ENCODE data around the gene ACSS2.

Gene ACSS2

GRCh38 chr20:34886122-34886521 lies 9.7 kb downstream of the ACSS2 start:
- DNase-seq: no peak
- H2AFZ ChIP-seq (ENCODE audit: insufficient read depth, low read length, poor library complexity): no peak overlapping the region
- H3K27me3 ChIP-seq (ENCODE audit: insufficient read depth, low read length): no peaks in the 10 kb centered on the region
- H3K4ac ChIP-seq (ENCODE audit: low read depth, low read length): no peak overlapping the region
- no peak overlapping the region for H4K8ac ChIP-seq (ENCODE audit: low read depth, low read length)
- H3K18ac ChIP-seq (ENCODE audit: low read length): no peak overlapping the region
- no peak overlapping the region for H3K14ac ChIP-seq (ENCODE audit: low read length)
- H3K23ac ChIP-seq (ENCODE audit: low read length): no peak overlapping the region
- H3K27ac ChIP-seq (ENCODE audit: low read depth, low read length): no peak overlapping the region
- H3K79me2 ChIP-seq (ENCODE audit: control insufficient read depth, insufficient read depth, low read length, poor library complexity): no peaks in the 10 kb centered on the region
- H3K79me1 ChIP-seq (ENCODE audit: low read length): no peaks in the 10 kb centered on the region
- no peaks in the 10 kb centered on the region for H3K4me1 ChIP-seq (ENCODE audit: control insufficient read depth in 1 of 2, insufficient read depth in 2 of 2, low read length in 2 of 2)
- H3K4me2 ChIP-seq (ENCODE audit: low read length): no peak overlapping the region
- H4K91ac ChIP-seq (ENCODE audit: low read depth, low read length): no peak overlapping the region
- H3K9me3 ChIP-seq (ENCODE audit: insufficient read depth, low read depth, low read length): no peaks in the 10 kb centered on the region
- H4K12ac ChIP-seq (ENCODE audit: low read depth, low read length): no peak overlapping the region
- H3K9ac ChIP-seq (ENCODE audit: low read length): no peak overlapping the region
- peaks cover 9 to 12% of the 10 kb centered on the region in 2 experiments for H3K36me3 ChIP-seq (ENCODE audit: control insufficient read depth in 1 of 2, insufficient read depth in 2 of 2, low read length in 2 of 2)
- H3K4me3 ChIP-seq (ENCODE audit: low read depth, low read length): no peak overlapping the region
- no peak overlapping the region for H2BK5ac ChIP-seq (ENCODE audit: low read depth, low read length, poor library complexity)
- H2AK5ac ChIP-seq (ENCODE audit: low read length): no peak overlapping the region
- no peak overlapping the region for H2BK120ac ChIP-seq (ENCODE audit: insufficient read depth, low read length, poor library complexity)
- no CpG with 5 or more reads among the region's 3 CpGs for WGBS (ENCODE audit: extremely low coverage, insufficient coverage, insufficient read length)
- H2BK12ac ChIP-seq (ENCODE audit: low read length): no peak overlapping the region

GRCh38 chr20:34887023-34887422 lies 10.6 kb downstream of the ACSS2 start:
- no peak overlapping the region for H4K8ac ChIP-seq (ENCODE audit: low read depth, low read length)
- H2BK12ac ChIP-seq (ENCODE audit: low read length): no peak overlapping the region
- H3K27me3 ChIP-seq (ENCODE audit: insufficient read depth, low read length): no peaks in the 10 kb centered on the region
- H3K4me2 ChIP-seq (ENCODE audit: low read length): no peak overlapping the region
- H2AK5ac ChIP-seq (ENCODE audit: low read length): no peak overlapping the region
- H2BK5ac ChIP-seq (ENCODE audit: low read depth, low read length, poor library complexity): no peak overlapping the region
- H4K12ac ChIP-seq (ENCODE audit: low read depth, low read length): no peak overlapping the region
- no peaks in the 10 kb centered on the region for H3K9me3 ChIP-seq (ENCODE audit: insufficient read depth, low read depth, low read length)
- no peaks in the 10 kb centered on the region for H3K79me2 ChIP-seq (ENCODE audit: control insufficient read depth, insufficient read depth, low read length, poor library complexity)
- no peak overlapping the region for H2BK120ac ChIP-seq (ENCODE audit: insufficient read depth, low read length, poor library complexity)
- no peak overlapping the region for H3K4ac ChIP-seq (ENCODE audit: low read depth, low read length)
- H3K27ac ChIP-seq (ENCODE audit: low read depth, low read length): no peak overlapping the region
- H3K4me1 ChIP-seq (ENCODE audit: control insufficient read depth in 1 of 2, insufficient read depth in 2 of 2, low read length in 2 of 2): peaks cover 0 to 2% of the 10 kb centered on the region in 2 experiments
- H2AFZ ChIP-seq (ENCODE audit: insufficient read depth, low read length, poor library complexity): no peak overlapping the region
- no peak overlapping the region for H4K91ac ChIP-seq (ENCODE audit: low read depth, low read length)
- peaks cover 9 to 12% of the 10 kb centered on the region in 2 experiments for H3K36me3 ChIP-seq (ENCODE audit: control insufficient read depth in 1 of 2, insufficient read depth in 2 of 2, low read length in 2 of 2)
- no peaks in the 10 kb centered on the region for H3K79me1 ChIP-seq (ENCODE audit: low read length)
- WGBS (ENCODE audit: extremely low coverage, insufficient coverage, insufficient read length): no CpG with 5 or more reads among the region's 3 CpGs
- H3K14ac ChIP-seq (ENCODE audit: low read length): no peak overlapping the region
- H3K18ac ChIP-seq (ENCODE audit: low read length): no peak overlapping the region
- no peak overlapping the region for H3K23ac ChIP-seq (ENCODE audit: low read length)
- H3K4me3 ChIP-seq (ENCODE audit: low read depth, low read length): no peak overlapping the region
- DNase-seq: no peak
- H3K9ac ChIP-seq (ENCODE audit: low read length): no peak overlapping the region

GRCh38 chr20:34888468-34888867 lies 12.1 kb downstream of the ACSS2 start:
- Histone ChIP-seq H3K14ac (ENCODE audit: low read length) (no peak overlapping the region), H3K27ac (ENCODE audit: low read depth, low read length) (no peak overlapping the region), H3K18ac (ENCODE audit: low read length) (no peak overlapping the region), H3K36me3 (ENCODE audit: control insufficient read depth in 1 of 2, insufficient read depth in 2 of 2, low read length in 2 of 2) (peaks cover 6 to 12% of the 10 kb centered on the region in 2 experiments), H2BK12ac (ENCODE audit: low read length) (no peak overlapping the region), H3K79me1 (ENCODE audit: low read length) (no peaks in the 10 kb centered on the region), H2AK5ac (ENCODE audit: low read length) (no peak overlapping the region), H2BK120ac (ENCODE audit: insufficient read depth, low read length, poor library complexity) (no peak overlapping the region), H3K9ac (ENCODE audit: low read length) (no peak overlapping the region), H3K4me1 (ENCODE audit: control insufficient read depth in 1 of 2, insufficient read depth in 2 of 2, low read length in 2 of 2) (peaks cover 0 to 2% of the 10 kb centered on the region in 2 experiments), H4K8ac (ENCODE audit: low read depth, low read length) (no peak overlapping the region), H3K4me2 (ENCODE audit: low read length) (no peak overlapping the region), H2AFZ (ENCODE audit: insufficient read depth, low read length, poor library complexity) (no peak overlapping the region), H3K4ac (ENCODE audit: low read depth, low read length) (no peak overlapping the region), H2BK5ac (ENCODE audit: low read depth, low read length, poor library complexity) (no peak overlapping the region), H3K23ac (ENCODE audit: low read length) (no peak overlapping the region), H3K79me2 (ENCODE audit: control insufficient read depth, insufficient read depth, low read length, poor library complexity) (no peaks in the 10 kb centered on the region), H3K27me3 (ENCODE audit: insufficient read depth, low read length) (no peaks in the 10 kb centered on the region), H4K12ac (ENCODE audit: low read depth, low read length) (no peak overlapping the region), H3K4me3 (ENCODE audit: low read depth, low read length) (no peak overlapping the region), H4K91ac (ENCODE audit: low read depth, low read length) (no peak overlapping the region), H3K9me3 (ENCODE audit: insufficient read depth, low read depth, low read length) (no peaks in the 10 kb centered on the region)
- no CpG with 5 or more reads among the region's 1 CpG for WGBS (ENCODE audit: extremely low coverage, insufficient coverage, insufficient read length)
- no peak for DNase-seq

- Histone ChIP-seq H3K27ac (ENCODE audit: low read depth, low read length) (no peak overlapping the region), H3K4me2 (ENCODE audit: low read length) (no peak overlapping the region), H2AFZ (ENCODE audit: insufficient read depth, low read length, poor library complexity) (no peak overlapping the region), H3K4me1 (ENCODE audit: control insufficient read depth in 1 of 2, insufficient read depth in 2 of 2, low read length in 2 of 2) (peaks cover 0 to 2% of the 10 kb centered on the region in 2 experiments), H3K79me1 (ENCODE audit: low read length) (no peaks in the 10 kb centered on the region), H3K4ac (ENCODE audit: low read depth, low read length) (no peak overlapping the region), H3K36me3 (ENCODE audit: control insufficient read depth in 1 of 2, insufficient read depth in 2 of 2, low read length in 2 of 2) (peaks cover 0 to 5% of the 10 kb centered on the region in 2 experiments), H3K9me3 (ENCODE audit: insufficient read depth, low read depth, low read length) (no peaks in the 10 kb centered on the region), H3K79me2 (ENCODE audit: control insufficient read depth, insufficient read depth, low read length, poor library complexity) (no peaks in the 10 kb centered on the region), H3K9ac (ENCODE audit: low read length) (no peak overlapping the region), H4K91ac (ENCODE audit: low read depth, low read length) (no peak overlapping the region), H3K14ac (ENCODE audit: low read length) (no peak overlapping the region), H2AK5ac (ENCODE audit: low read length) (no peak overlapping the region), H3K4me3 (ENCODE audit: low read depth, low read length) (no peak overlapping the region), H4K12ac (ENCODE audit: low read depth, low read length) (no peak overlapping the region), H2BK120ac (ENCODE audit: insufficient read depth, low read length, poor library complexity) (no peak overlapping the region), H2BK12ac (ENCODE audit: low read length) (no peak overlapping the region), H3K27me3 (ENCODE audit: insufficient read depth, low read length) (no peaks in the 10 kb centered on the region), H2BK5ac (ENCODE audit: low read depth, low read length, poor library complexity) (no peak overlapping the region), H4K8ac (ENCODE audit: low read depth, low read length) (no peak overlapping the region), H3K23ac (ENCODE audit: low read length) (no peak overlapping the region), H3K18ac (ENCODE audit: low read length) (no peak overlapping the region)
- no CpG with 5 or more reads among the region's 2 CpGs for WGBS (ENCODE audit: extremely low coverage, insufficient coverage, insufficient read length)
- DNase-seq: peak; percentile 65 to 77
These were observed 15.0 kb downstream of the ACSS2 start for GRCh38 chr20:34891166-34892062.
